Keratinocyte (primary cell): Measurements from ENCODE around the gene MAP1LC3A. TPM values are rescaled to one million over a fixed set of nuclear protein-coding genes. Genes with fewer than 3 reads are reported as not detected.
A peak's percentile ranks its signal among the peaks of the same experiment; 100 is the strongest.

Source experiments
- DNase-seq: peaks from one replicate; pipeline ENCODE4 v3.0.0-alpha.2; 2011; ENCODE audit warnings: low read depth, missing footprints, low spot score
- FAIRE-seq: peaks from 2 replicates; lab custom pipeline; 2011; peaks lifted over from hg19 to GRCh38; lab: Jason Lieb, UNC
- H2AFZ ChIP-seq: 2 replicates; pipeline ENCODE4 v1.6.0; 2012; ENCODE audit warnings: low read length, control low read depth, inconsistent platforms; ENCODE audit not compliant: control insufficient read depth
- H3K27ac ChIP-seq: 2 replicates; pipeline ENCODE4 v1.5.1; 2011; ENCODE audit warnings: low read length; ENCODE audit not compliant: control insufficient read depth, insufficient read depth
- H3K27me3 ChIP-seq: 3 replicates; pipeline ENCODE4 v1.6.0; 2011; ENCODE audit warnings: low read length; ENCODE audit not compliant: control insufficient read depth, insufficient read depth; ENCODE audit errors: extremely low read depth
- H3K36me3 ChIP-seq, 2 experiments: 2 replicates in 1 of 2; 3 replicates in 1 of 2; pipeline ENCODE4 v1.5.1; 2011; ENCODE audit warnings: low read length in 2 of 2, mild to moderate bottlenecking in 1 of 2; ENCODE audit not compliant: control insufficient read depth in 2 of 2, insufficient read depth in 2 of 2; ENCODE audit errors: extremely low read depth in 1 of 2
- H3K4me1 ChIP-seq: 3 replicates; pipeline ENCODE4 v1.5.1; 2011; ENCODE audit warnings: low read length; ENCODE audit not compliant: control insufficient read depth, insufficient read depth; ENCODE audit errors: extremely low read depth
- H3K4me2 ChIP-seq: 3 replicates; pipeline ENCODE4 v1.6.0; 2011; ENCODE audit warnings: low read depth, low read length; ENCODE audit not compliant: control insufficient read depth, insufficient read depth; ENCODE audit errors: extremely low read depth
- H3K4me3 ChIP-seq, 3 experiments: fragments of 200-600 bp in 1 of 3; sonication (generic) in 1 of 3; 2 replicates in 2 of 3; 3 replicates in 1 of 3; pipeline ENCODE4 v1.5.1; 2011 to 2016; ENCODE audit warnings: low read length in 3 of 3, mild to moderate bottlenecking in 3 of 3, control low read depth in 2 of 3, inconsistent platforms in 1 of 3, low read depth in 1 of 3, mixed read lengths in 1 of 3, mixed run types in 1 of 3, moderate library complexity in 1 of 3; ENCODE audit not compliant: control insufficient read depth in 2 of 3, insufficient read depth in 2 of 3; ENCODE audit errors: extremely low read depth in 1 of 3
- H3K79me2 ChIP-seq: 2 replicates; pipeline ENCODE4 v1.6.0; 2012; ENCODE audit warnings: low read length; ENCODE audit not compliant: control insufficient read depth, insufficient read depth
- H3K9ac ChIP-seq: 3 replicates; pipeline ENCODE4 v1.6.0; 2011; ENCODE audit warnings: low read length; ENCODE audit not compliant: control insufficient read depth, insufficient read depth; ENCODE audit errors: extremely low read depth
- H3K9me1 ChIP-seq: 3 replicates; pipeline ENCODE4 v1.6.0; 2011; ENCODE audit warnings: low read length; ENCODE audit not compliant: control insufficient read depth, insufficient read depth; ENCODE audit errors: extremely low read depth
- H3K9me3 ChIP-seq: 2 replicates; pipeline ENCODE4 v1.5.1; 2012; ENCODE audit warnings: low read depth, low read length; ENCODE audit not compliant: control insufficient read depth
- H4K20me1 ChIP-seq: 3 replicates; pipeline ENCODE4 v1.6.0; 2011; ENCODE audit warnings: low read length; ENCODE audit not compliant: control insufficient read depth, insufficient read depth; ENCODE audit errors: extremely low read depth
- EZH2 ChIP-seq: IDR thresholded peaks from one replicate; pipeline ENCODE4 v1.6.1; 2012; ENCODE audit warnings: inconsistent platforms, mild to moderate bottlenecking, low read length, moderate library complexity
- dilution Hi-C: fragments of 300-500 bp; cut with MboI; formaldehyde crosslinking; loops from one replicate; pipeline ENCODE4 v1.7.0; 2020; ENCODE audit warnings: low sequenced_read_pairs; ENCODE audit not compliant: extremely low pct_ligation_motif_present
- polyA minus RNA-seq, 3 experiments: library from RNA; depleted of rRNA, polyadenylated mRNA; stranded (reverse); fragments of >200 nt; gene quantifications; 1 replicate in 1 of 3; 2 replicates in 1 of 3; 3 replicates in 1 of 3; pipeline ENCODE4 v1.2.3, GENCODE V29; 2011
- polyA plus RNA-seq, 5 experiments: library from polyadenylated mRNA; depleted of rRNA in 3 of 5; stranded (reverse) in 3 of 5; stranded (forward) in 1 of 5; unstranded in 1 of 5; fragments of >200 nt; gene quantifications; 1 replicate in 1 of 5; 2 replicates in 3 of 5; 3 replicates in 1 of 5; pipeline versions ENCODE4 v1.2.1 to v1.2.3, GENCODE V29; 2011 to 2012; ENCODE audit warnings: missing spikeins in 2 of 5, low read depth in 1 of 5, low replicate concordance in 1 of 5
- TF ChIP-seq, protein P1 (sequence below), 3 experiments: IDR thresholded peaks in 1 of 3; conservative IDR thresholded peaks in 1 of 3; optimal IDR thresholded peaks in 1 of 3; 2 replicates in 2 of 3; 3 replicates in 1 of 3; pipeline versions ENCODE3 to v1.5.1; 2011; ENCODE audit warnings: low read length in 3 of 3, mild to moderate bottlenecking in 3 of 3, moderate library complexity in 2 of 3, control low read depth in 1 of 3, inconsistent platforms in 1 of 3; ENCODE audit not compliant: insufficient read depth in 2 of 3; ENCODE audit errors: extremely low read depth in 1 of 3

Gene MAP1LC3A
- 1.7 to 2.9 TPM (median 2.2 TPM) in 3 replicates for polyA plus RNA-seq
- 8.8 TPM for polyA plus RNA-seq (2011; ENCODE audit: low read depth)
- 1.6 and 2.0 TPM in 2 replicates for polyA plus RNA-seq (2011; cell fraction: cytosol; rRNA removed)
- polyA plus RNA-seq (2011; cell fraction: nucleus; rRNA removed): 1.3 and 2.3 TPM in 2 replicates
- 2.9 and 12.5 TPM in 2 replicates for polyA plus RNA-seq (2012; ENCODE audit: low replicate concordance)
- 1.6 to 1.7 TPM in 2 of 3 replicates, not detected in the other for polyA minus RNA-seq
- polyA minus RNA-seq (2011; cell fraction: cytosol; rRNA and poly(A)+ RNA removed): 4.8 TPM
- 1.5 and 1.7 TPM in 2 replicates for polyA minus RNA-seq (2011; cell fraction: nucleus; rRNA and poly(A)+ RNA removed)

DNA sequence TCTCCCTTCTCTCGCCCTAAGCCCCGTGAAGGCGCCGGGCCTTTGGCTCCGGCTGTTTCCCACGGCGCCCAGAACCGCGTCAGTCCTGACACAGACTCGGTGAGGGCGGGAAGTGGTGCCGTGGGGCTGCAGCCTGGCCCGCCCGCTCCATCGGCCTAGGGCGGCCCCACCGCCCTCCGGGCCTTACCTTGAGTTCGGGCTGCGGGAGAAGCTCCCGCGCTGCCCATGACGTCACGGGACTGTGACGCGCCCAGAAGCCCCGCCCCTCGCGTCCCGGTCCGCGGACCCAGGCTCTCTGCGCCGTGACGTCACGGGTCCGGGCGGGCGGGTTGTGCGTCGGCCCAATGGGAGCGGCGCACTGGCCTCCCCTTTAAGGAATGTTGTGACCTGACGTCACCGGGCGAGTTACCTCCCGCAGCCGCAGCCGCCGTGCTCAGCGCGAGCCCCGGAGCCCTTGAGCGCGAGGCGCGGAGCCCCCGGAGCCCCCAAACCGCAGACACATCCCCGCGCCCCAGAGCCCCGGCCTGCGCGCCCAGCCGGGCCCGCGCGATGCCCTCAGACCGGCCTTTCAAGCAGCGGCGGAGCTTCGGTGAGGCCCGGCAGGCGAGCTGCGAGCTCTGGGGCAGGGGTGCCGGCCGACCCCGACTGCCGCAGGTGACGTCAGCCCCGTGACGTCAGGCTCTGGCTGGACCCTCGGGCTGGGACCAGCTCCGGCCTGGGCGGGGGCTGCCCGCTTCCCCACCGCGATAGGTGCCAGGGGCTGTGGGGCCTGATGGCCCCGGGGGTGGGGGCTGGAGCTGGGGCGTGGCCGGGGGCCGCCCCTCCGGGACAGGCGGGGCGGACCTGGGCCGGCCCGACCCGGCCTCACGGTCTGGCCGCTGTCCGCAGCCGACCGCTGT is at the start of gene MAP1LC3A:
Gene MAP1LC3A (plus strand): TSS at position 399 of the 899 bp plus-strand sequence. CDS start 151 bp downstream, at position 550.
- no peaks in the 10 kb centered on the region for H3K9me1 ChIP-seq
- H3K4me3 ChIP-seq: peak within 1 kb of the TSS; percentile 54 to 74 (median 74)
- FAIRE-seq: no peak
- H3K4me1 ChIP-seq: peaks cover 6% of the 10 kb centered on the region
- DNase-seq: peak; percentile 75
- H2AFZ ChIP-seq: peak within 1 kb of the TSS; percentile 69
- H3K9ac ChIP-seq: peak within 1 kb of the TSS; percentile 84
- H3K79me2 ChIP-seq: no peaks in the 10 kb centered on the region
- dilution Hi-C loops: no loop called here
- peak within 1 kb of the TSS; percentile 70 for H3K27ac ChIP-seq
- no peaks in the 10 kb centered on the region for H3K9me3 ChIP-seq
- no peaks in the 10 kb centered on the region for H3K27me3 ChIP-seq
- H3K4me2 ChIP-seq: peak within 1 kb of the TSS; percentile 72
- H3K36me3 ChIP-seq: no peaks in the 10 kb centered on the region
- H4K20me1 ChIP-seq: no peaks in the 10 kb centered on the region
- TF ChIP-seq EZH2: no peak
- TF ChIP-seq, protein P1, sequence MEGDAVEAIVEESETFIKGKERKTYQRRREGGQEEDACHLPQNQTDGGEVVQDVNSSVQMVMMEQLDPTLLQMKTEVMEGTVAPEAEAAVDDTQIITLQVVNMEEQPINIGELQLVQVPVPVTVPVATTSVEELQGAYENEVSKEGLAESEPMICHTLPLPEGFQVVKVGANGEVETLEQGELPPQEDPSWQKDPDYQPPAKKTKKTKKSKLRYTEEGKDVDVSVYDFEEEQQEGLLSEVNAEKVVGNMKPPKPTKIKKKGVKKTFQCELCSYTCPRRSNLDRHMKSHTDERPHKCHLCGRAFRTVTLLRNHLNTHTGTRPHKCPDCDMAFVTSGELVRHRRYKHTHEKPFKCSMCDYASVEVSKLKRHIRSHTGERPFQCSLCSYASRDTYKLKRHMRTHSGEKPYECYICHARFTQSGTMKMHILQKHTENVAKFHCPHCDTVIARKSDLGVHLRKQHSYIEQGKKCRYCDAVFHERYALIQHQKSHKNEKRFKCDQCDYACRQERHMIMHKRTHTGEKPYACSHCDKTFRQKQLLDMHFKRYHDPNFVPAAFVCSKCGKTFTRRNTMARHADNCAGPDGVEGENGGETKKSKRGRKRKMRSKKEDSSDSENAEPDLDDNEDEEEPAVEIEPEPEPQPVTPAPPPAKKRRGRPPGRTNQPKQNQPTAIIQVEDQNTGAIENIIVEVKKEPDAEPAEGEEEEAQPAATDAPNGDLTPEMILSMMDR (optimal IDR thresholded peaks at IDR 0.05 in 1 of 3, IDR thresholded peaks at IDR 0.05 in 1 of 3, conservative IDR thresholded peaks at IDR 0.05 in 1 of 3; ENCODE audit: extremely low read depth in 1 of 3, insufficient read depth in 2 of 3, low read length in 3 of 3): no peak

DNA sequence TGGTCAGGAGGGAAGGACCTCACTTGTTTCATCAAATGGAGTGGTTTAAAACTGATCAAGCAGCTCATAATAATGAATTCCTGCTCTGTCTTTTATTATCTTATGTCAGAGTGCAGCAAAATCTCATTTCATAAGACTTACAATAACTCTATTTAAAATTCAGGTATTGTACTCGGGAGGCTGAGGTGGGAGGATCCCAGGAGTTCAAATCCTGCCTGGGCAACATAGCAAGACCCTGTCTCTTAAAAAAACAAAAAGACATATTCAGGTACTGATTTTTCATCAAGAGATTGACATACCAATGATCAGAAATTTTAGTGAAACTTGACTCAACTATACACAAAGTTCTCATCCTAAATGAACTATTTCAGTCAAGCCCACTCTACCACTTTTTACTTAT is 47.9 kb upstream of the MAP1LC3A start:
- Histone ChIP-seq H3K36me3 (peaks cover 22 to 36% of the 10 kb centered on the region in 2 experiments), H3K4me3 (no peak overlapping the region), H3K27ac (no peak overlapping the region), H3K9me1 (no peaks in the 10 kb centered on the region), H3K79me2 (peaks cover 6% of the 10 kb centered on the region), H3K9ac (no peak overlapping the region), H3K9me3 (no peaks in the 10 kb centered on the region), H4K20me1 (no peaks in the 10 kb centered on the region), H3K4me1 (peaks cover 20% of the 10 kb centered on the region), H3K27me3 (no peaks in the 10 kb centered on the region), H3K4me2 (no peak overlapping the region), H2AFZ (no peak overlapping the region)
- dilution Hi-C loops: no loop called here
- no peak for TF ChIP-seq EZH2
- TF ChIP-seq, protein P1 (optimal IDR thresholded peaks at IDR 0.05 in 1 of 3, IDR thresholded peaks at IDR 0.05 in 1 of 3, conservative IDR thresholded peaks at IDR 0.05 in 1 of 3; ENCODE audit: extremely low read depth in 1 of 3, insufficient read depth in 2 of 3, low read length in 3 of 3): no peak
- FAIRE-seq: no peak
- DNase-seq: no peak
